HG02642 (cell line): Measurements from ENCODE around the gene TNFSF12.

Experiments used
- ATAC-seq: cut with Tn5 transposase; IDR thresholded peaks from one replicate; pipeline ENCODE4 v1.9.1; 2021; ENCODE audit warnings: mild to moderate bottlenecking; ENCODE audit not compliant: unreplicated experiment, poor library complexity

The TNFSF12 gene, protein sequence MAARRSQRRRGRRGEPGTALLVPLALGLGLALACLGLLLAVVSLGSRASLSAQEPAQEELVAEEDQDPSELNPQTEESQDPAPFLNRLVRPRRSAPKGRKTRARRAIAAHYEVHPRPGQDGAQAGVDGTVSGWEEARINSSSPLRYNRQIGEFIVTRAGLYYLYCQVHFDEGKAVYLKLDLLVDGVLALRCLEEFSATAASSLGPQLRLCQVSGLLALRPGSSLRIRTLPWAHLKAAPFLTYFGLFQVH

DNA sequence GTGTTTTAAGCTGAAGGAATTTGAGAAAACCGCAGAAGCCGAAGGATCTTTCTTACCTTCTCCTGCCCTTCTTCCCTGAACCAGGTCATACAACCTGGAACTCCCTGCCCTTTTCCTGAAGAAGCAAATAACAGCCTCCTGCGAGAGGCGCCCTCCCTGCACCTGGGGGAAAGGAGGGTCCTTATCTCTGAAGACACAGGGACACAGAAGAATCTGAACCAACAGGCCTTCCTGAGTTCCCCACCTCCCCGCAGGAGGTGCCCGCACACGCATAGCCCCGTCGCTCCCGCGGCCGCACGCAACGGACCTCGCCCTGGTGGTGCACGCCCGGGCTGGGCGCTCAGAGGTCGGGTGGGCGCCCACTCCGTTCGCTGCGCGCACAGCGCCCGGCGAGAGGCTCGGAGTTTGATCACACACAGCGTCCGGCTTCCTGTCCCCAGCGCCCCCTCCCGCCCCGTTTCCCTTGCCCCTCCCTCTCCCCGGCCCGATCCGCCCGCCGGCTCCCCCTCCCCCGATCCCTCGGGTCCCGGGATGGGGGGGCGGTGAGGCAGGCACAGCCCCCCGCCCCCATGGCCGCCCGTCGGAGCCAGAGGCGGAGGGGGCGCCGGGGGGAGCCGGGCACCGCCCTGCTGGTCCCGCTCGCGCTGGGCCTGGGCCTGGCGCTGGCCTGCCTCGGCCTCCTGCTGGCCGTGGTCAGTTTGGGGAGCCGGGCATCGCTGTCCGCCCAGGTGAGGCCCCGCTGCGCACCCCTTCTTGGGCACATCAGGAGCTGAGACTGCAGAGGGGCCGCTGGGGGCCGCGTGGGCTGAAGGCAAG lies at the start of gene TNFSF12:
Gene TNFSF12 (plus strand): TSS at position 474 of the 816 bp plus-strand sequence. CDS start 96 bp downstream, at position 570.
- ATAC-seq, result no peak

DNA sequence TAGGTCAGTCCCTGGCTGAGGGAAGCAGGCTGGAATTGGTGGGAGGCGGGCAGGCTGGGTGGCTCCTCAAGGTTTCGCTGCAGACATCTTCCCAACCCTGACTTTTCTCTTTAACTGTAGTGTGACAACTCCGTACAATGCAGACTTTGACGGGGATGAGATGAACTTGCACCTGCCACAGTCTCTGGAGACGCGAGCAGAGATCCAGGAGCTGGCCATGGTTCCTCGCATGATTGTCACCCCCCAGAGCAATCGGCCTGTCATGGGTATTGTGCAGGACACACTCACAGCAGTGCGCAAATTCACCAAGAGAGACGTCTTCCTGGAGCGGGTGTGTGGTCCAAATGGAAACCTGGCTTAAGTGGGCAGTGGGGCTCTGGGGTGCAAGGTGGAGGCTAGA lies 49.7 kb upstream of the TNFSF12 start:
- ATAC-seq, result no peak

DNA sequence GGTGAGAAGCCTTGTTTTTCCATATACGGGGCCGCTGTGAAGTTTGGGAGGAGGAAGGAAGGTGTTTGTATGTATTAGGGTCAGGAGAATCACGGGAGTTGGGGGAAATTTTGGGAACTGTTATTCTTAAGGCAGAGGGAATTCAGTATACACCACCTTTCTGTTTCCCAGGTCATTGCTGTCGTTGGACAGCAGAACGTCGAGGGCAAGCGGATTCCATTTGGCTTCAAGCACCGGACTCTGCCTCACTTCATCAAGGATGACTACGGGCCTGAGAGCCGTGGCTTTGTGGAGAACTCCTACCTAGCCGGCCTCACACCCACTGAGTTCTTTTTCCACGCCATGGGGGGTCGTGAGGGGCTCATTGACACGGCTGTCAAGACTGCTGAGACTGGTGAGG lies 47.1 kb upstream of the TNFSF12 start:
- no peak for ATAC-seq

DNA sequence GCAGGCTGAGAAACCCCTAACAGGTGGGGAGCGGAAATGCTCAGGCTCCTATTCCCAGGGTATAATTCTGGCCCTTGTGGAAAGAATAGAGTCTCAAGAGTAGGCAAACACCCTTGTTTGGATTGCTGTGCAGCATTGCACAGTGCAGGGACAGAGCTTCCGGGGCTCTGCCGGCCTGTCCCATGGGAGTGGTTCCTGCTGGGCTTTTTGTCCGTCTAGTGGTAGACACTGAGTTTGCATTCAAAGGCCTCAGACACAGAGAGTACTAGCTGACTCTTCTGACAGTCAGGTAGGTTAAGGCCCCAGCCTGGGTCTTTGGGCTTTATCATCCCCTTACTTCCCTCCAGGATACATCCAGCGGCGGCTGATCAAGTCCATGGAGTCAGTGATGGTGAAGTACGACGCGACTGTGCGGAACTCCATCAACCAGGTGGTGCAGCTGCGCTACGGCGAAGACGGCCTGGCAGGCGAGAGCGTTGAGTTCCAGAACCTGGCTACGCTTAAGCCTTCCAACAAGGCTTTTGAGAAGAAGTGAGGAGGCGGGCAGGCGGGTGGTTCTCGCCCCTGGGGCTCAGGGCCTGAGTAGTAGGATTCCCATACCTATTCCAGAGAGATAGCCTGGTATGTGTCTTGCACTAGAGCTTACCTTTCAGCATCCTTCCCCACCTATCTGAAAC lies 46.5 kb upstream of the TNFSF12 start:
- ATAC-seq, result no peak

DNA sequence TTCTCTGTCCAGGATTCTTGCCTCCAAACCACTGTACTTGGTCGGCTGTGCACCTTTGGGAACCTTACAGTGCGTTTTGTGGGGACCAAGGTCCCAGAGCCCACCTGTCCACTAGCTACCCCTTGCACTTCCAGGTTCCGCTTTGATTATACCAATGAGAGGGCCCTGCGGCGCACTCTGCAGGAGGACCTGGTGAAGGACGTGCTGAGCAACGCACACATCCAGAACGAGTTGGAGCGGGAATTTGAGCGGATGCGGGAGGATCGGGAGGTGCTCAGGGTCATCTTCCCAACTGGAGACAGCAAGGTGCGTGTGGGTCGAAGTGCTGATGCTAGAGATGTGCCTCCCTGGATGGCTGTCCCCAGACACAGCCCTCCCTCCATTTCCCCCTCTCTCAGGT lies 45.9 kb upstream of the TNFSF12 start:
- no peak for ATAC-seq

DNA sequence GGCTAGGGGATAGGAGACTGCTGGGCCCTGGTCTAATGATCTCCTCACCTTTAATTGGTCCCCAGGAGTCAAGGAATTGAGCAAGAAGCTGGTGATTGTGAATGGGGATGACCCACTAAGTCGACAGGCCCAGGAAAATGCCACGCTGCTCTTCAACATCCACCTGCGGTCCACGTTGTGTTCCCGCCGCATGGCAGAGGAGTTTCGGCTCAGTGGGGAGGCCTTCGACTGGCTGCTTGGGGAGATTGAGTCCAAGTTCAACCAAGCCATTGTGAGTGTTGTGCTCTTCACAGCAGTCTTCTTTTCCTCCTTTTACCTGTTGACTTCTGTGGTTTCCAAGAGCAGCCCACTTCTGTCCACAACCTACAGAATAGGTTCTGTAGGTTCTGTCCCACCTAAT lies 45.3 kb upstream of the TNFSF12 start:
- ATAC-seq, result no peak

DNA sequence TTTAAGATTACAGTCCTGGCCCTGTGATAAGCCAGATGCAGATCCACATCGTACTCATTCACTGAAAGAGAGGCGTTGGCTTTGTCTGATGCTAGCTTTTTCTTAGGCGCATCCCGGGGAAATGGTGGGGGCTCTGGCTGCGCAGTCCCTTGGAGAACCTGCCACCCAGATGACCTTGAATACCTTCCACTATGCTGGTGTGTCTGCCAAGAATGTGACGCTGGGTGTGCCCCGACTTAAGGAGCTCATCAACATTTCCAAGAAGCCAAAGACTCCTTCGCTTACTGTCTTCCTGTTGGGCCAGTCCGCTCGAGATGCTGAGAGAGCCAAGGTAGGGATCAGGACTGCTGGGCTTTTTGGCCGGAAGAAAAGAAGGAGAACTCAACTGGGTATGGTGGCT lies 40.7 kb upstream of the TNFSF12 start:
- no peak for ATAC-seq

DNA sequence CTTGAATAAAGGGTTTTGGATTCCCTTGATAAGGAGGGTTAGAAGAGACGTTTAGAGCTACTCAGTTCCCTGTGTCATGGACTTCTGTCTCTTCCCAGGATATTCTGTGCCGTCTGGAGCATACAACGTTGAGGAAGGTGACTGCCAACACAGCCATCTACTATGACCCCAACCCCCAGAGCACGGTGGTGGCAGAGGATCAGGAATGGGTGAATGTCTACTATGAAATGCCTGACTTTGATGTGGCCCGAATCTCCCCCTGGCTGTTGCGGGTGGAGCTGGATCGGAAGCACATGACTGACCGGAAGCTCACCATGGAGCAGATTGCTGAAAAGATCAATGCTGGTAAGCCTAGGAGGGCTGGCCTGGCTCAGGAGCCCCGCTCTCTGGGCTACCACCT lies 40.0 kb upstream of the TNFSF12 start:
- ATAC-seq, result no peak

DNA sequence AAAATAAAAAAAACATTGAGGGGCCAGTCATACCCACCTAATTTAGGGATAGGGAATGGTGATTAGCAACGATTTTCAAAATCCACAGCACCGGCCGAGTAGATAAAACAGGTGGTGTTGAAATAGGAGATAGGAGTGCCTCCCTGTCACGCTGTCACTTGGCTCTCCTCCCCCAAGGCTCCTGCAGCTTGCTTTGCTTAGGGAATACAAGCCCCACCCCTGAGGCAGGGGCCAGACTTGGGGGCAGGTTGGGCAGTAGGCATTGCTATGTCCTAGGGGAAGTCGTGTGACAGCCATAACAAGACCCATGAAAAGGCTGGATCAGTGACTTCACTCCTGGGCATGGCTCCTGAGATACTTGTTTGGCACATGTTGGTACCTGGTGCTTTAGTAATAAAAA lies 38.9 kb upstream of the TNFSF12 start:
- no peak for ATAC-seq

DNA sequence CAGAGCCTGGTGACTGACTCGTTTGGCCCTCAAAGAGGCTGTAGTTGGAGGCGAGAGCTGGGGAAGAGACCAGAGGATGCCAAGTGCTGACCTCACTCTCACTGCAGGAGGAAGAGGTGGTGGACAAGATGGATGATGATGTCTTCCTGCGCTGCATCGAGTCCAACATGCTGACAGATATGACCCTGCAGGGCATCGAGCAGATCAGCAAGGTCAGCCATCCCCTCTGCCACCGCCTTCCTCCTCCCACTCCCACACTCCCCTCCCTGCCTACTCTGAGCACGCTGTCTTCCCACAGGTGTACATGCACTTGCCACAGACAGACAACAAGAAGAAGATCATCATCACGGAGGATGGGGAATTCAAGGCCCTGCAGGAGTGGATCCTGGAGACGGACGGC lies 37.8 kb upstream of the TNFSF12 start:
- ATAC-seq, result no peak

DNA sequence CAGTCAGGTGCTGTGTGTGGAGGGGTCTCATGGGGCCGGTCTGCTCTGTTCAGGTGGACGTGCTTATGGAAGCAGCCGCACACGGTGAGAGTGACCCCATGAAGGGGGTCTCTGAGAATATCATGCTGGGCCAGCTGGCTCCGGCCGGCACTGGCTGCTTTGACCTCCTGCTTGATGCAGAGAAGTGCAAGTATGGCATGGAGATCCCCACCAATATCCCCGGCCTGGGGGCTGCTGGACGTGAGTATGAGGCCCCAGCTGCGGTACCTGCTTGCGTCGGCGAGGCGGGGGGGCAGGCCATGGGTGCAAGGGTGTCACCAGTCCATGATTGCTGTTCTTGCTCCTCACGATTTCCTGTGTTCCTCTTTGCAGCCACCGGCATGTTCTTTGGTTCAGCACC lies 36.8 kb upstream of the TNFSF12 start:
- ATAC-seq, result no peak

DNA sequence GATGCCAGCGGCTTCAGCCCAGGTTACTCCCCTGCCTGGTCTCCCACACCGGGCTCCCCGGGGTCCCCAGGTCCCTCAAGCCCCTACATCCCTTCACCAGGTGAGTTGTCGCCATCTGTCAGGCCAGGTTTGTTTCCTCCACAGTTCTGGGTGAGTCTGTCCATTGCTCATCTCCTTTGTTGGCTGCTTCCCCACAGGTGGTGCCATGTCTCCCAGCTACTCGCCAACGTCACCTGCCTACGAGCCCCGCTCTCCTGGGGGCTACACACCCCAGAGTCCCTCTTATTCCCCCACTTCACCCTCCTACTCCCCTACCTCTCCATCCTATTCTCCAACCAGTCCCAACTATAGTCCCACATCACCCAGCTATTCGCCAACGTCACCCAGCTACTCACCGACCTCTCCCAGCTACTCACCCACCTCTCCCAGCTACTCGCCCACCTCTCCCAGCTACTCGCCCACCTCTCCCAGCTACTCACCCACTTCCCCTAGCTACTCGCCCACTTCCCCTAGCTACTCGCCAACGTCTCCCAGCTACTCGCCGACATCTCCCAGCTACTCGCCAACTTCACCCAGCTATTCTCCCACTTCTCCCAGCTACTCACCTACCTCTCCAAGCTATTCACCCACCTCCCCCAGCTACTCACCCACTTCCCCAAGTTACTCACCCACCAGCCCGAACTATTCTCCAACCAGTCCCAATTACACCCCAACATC lies 35.9 kb upstream of the TNFSF12 start:
- no peak for ATAC-seq

DNA sequence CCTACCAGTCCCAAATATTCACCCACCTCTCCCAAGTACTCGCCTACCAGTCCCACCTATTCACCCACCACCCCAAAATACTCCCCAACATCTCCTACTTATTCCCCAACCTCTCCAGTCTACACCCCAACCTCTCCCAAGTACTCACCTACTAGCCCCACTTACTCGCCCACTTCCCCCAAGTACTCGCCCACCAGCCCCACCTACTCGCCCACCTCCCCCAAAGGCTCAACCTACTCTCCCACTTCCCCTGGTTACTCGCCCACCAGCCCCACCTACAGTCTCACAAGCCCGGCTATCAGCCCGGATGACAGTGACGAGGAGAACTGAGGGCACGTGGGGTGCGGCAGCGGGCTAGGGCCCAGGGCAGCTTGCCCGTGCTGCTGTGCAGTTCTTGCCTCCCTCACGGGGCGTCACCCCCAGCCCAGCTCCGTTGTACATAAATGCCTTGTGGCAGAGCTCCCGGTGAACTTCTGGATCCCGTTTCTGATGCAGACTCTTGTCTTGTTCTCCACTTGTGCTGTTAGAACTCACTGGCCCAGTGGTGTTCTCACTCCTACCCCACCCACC lies 34.9 kb upstream of the TNFSF12 start:
- ATAC-seq, result no peak

DNA sequence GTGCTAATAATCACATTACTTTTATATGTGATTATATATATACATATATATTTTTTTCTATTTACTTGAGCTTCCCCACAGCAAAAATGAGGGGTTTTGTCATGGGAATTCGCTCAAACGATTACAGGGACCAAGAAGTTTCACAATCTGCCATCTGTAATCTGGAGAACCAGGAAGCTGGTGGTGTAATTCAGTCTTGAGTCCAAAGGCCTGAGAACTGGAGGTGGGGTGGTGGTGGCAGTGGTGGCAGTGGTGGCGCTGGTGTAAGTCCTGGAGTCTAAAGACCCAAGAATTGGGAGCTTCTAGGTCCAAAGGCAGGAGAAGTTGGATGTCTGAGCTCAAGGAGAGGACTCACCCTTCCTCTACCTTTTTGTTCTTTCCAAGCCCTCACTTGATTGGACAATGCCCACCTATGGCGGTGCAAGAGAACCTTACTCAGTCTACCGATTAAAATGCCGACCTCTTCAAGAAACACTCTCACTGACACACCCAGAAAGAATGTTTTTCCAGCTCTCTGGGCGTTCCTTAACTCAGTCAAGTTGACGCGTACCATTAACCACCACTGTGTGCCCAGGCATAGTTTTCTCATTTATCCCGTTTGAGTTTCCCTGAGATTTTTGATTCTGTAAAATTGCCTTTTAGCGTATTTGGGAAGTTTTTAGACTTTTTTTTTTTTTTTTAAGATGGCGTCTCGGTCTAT lies 32.8 kb upstream of the TNFSF12 start:
- no peak for ATAC-seq

DNA sequence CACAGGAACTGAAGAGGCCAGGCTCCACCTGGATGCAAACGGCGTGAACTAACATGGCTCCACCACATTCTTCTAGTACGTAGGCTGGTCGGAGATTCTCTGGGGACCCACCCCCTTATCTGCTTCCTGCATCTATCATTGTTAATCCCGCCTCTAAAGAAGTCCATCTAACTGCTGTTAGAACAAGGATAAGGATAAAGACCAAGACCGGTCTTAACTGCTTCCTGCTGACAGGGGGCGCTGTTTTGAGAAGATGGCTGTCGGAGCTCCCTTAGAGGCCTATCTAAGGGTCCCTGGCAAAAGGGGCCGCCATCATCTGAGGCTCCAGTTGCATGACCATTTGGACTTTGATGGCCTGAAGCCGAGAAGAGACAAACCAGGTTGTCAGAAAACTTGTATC lies 25.8 kb upstream of the TNFSF12 start:
- ATAC-seq, result no peak

DNA sequence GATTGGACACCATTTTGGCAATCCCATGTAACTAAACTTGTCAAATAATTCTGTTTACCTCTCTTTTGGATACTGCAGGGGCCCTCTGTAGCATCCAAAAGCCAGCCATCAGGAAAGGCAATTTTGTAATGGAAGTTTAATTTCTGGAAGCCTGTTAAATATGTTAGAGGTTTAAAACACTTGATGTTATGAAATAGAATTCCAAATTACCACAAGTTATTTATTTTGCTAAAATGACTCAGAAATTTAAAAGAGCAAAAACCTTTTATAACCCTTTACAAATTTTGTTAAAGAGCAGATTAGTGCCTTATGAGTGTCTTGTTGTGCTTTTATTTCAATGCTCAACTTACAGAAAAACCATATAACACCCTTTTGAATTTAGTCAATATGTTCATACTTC lies 20.0 kb upstream of the TNFSF12 start:
- no peak for ATAC-seq

DNA sequence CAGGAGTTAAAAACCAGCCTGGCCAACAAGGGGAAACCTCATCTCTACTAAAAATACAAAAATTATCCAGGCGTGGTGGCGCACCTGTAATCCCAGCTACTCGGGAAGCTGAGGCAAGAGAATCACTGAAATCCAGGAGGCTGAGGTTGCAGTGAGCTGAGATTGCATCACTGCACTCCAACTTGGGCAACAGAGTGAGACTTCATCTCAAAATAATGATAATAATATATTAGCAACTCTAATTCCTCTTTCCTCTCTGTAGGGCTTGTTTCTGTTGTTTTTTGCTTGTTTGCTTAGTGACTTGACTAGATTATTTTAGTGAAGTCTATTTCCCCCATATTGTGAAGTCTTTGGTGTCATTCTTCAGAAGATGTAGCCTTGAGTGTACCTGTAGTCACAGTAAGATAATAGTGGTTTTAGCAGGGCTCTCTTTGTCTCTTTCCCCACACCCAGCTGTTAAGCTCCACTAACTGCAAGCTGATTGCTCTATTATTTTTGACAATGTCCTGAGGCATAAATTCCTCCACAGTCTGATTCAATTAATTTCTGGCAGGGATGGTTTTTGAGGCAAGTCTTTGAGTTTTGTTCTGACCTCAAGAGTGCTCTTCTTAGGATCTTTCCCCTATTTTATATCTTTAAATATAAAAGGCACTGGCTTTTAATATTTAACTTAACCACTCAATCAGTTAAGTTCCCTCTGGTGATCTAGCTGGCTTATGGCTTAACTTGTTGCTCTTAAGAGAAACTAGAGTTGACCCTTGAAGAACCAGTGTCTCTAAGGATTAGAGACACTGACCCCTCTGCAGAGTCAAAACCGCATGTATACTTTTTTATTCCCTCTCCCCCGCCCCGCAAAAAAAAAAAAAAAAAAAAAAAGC lies 18.6 kb upstream of the TNFSF12 start:
- ATAC-seq, result no peak

DNA sequence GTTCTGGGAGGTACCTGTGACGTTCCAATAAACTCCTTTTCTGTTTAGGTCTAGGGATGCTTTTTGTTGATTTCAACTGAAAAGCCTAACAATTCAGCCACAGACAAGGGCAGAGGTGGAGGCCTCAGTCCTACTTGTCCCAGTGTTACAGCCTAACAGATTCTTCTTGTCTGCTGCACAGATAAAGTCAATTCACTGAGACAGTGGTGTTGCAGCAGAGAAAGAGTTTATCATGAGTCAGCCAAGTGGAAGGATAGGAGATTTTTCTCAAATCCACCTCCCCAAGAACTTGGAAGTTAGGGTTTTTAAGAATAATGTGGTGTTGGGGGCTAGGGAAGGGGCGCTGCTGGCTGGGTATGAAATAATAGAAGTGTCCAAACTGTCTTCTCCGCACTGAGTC lies 10.8 kb upstream of the TNFSF12 start:
- ATAC-seq, result no peak
